Left lung (tissue), 10 donors: Measurements from ENCODE around the gene MEF2C. TPM values are rescaled to one million over a fixed set of nuclear protein-coding genes. Genes with fewer than 3 reads are reported as not detected.

Experiments used
- ATAC-seq: fragments of 200-7000 bp; cut with Tn5 transposase; one replicate; pipeline ENCODE4 v1.9.1; 2020; ENCODE audit warnings: moderate library complexity
- DNase-seq, 4 donors: peaks; one replicate each; pipeline ENCODE4 v3.0.0-alpha.2; 2013 to 2020
- H3K27ac ChIP-seq, 2 donors: fragments of 200-600 bp; sonication (generic) in 1 of 2; one replicate each; pipeline versions ENCODE4 v1.5.0 to v1.8.0; 2020 to 2021
- H3K27me3 ChIP-seq, 2 donors: fragments of 200-600 bp; sonication (generic) in 1 of 2; one replicate each; pipeline versions ENCODE4 v1.5.0 to v1.8.0; 2020 to 2021
- H3K36me3 ChIP-seq, 2 donors: fragments of 200-600 bp; sonication (generic) in 1 of 2; one replicate each; pipeline versions ENCODE4 v1.5.0 to v1.8.0; 2020 to 2021
- H3K4me1 ChIP-seq, 2 donors: fragments of 200-600 bp; one replicate each; pipeline ENCODE4 v1.8.0; 2021
- H3K4me3 ChIP-seq, 2 donors: fragments of 200-600 bp; sonication (generic) in 1 of 2; one replicate each; pipeline versions ENCODE4 v1.5.0 to v1.8.0; 2020 to 2021; ENCODE audit warnings: mild to moderate bottlenecking in 1 of 2
- H3K9me3 ChIP-seq, 2 donors: fragments of 200-600 bp; sonication (generic) in 1 of 2; one replicate each; pipeline versions ENCODE4 v1.5.0 to v1.8.0; 2020 to 2021
- CTCF ChIP-seq, 2 donors: fragments of 200-600 bp; sonication (generic) in 1 of 2; IDR thresholded peaks; one replicate each; pipeline versions ENCODE4 v1.5.0 to v1.8.0; 2021; ENCODE audit warnings: antibody characterized with exemption in 2 of 2
- intact Hi-C, 2 donors: fragments of 100-400 bp; cut with DNase I; formaldehyde crosslinking; loops; one replicate each; pipeline versions ENCODE4 v1.11.2 to v1.14.2; 2022
- polyA plus RNA-seq, 6 donors: library from polyadenylated mRNA; unstranded; fragments of 120-200 nt; gene quantifications; one replicate each; pipeline ENCODE4 v1.2.1, GENCODE V29; 2013; ENCODE audit not compliant: insufficient read length in 6 of 6
- total RNA-seq, 2 donors: library from RNA; stranded (reverse); fragmentation: NEBNext Ultra II Directional; extraction: Animal tissue kit (Norgen Biotek cat#: 25700); gene quantifications; one replicate each; pipeline ENCODE4 v1.2.1, GENCODE V29; 2021
- donor health status: DM: no; HTN: yes; CAD: no.
- donor health status: DM: no; HTN: no; CAD: no.

MEF2C gene
- total and polyA plus RNA-seq, 8 donors = 45.7 to 97.3 (median 81.5) TPM

DNA sequence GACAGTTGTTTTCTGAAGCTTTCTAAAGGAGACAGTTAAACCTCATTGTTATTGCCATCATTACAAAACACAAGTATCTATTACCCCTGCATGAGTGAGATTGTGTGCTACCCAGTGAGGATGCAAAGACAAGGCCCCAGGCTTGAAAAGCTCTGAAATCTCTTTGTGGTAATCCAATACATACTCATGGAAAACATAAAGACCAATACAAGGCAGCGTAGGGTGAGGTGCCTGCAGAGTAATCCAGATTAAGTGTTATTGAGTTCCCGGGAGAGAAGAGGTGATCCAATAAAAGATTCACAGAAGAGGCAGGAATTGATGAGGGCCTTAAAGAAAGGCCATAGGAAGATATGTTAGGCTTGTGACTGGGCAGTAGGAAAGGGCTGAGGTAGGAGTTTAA, 150.1 kb downstream of the MEF2C start:
- Histone ChIP-seq H3K27me3 (no peaks in the 10 kb centered on the region), H3K36me3 (no peaks in the 10 kb centered on the region), H3K4me3 (no peak overlapping the region), H3K9me3 (no peaks in the 10 kb centered on the region), H3K4me1 (peaks cover 0 to 29% of the 10 kb centered on the region in 2 donors), H3K27ac (peak overlapping the region in 1 of 2 donors; percentile 41)
- intact Hi-C loops = loop anchor here in 1 of 2 donors (10.0 kb wide), 1 partner anchor 152 kb away; the partner anchor contains the start of gene MEF2C
- ATAC-seq = no peak
- no peak for TF ChIP-seq CTCF (IDR thresholded peaks at IDR 0.05)
- DNase-seq = no peak

- Histone ChIP-seq H3K9me3 (no peaks in the 10 kb centered on the region), H3K27ac (peak overlapping the region; percentile 34 to 41), H3K4me1 (peaks cover 0 to 29% of the 10 kb centered on the region in 2 donors), H3K4me3 (no peak overlapping the region), H3K36me3 (no peaks in the 10 kb centered on the region), H3K27me3 (no peaks in the 10 kb centered on the region)
- no peak for TF ChIP-seq CTCF (IDR thresholded peaks at IDR 0.05)
- peak; percentile 52 for ATAC-seq
- peak in 2 of 4 donors; percentile 39 to 49 for DNase-seq
- intact Hi-C loops = loop anchor here in 1 of 2 donors (10.0 kb wide), 1 partner anchor 153 kb away; the partner anchor contains the start of gene MEF2C
Measured at GRCh38 chr5:88732181-88732633, 150.8 kb downstream of the MEF2C start.

DNA sequence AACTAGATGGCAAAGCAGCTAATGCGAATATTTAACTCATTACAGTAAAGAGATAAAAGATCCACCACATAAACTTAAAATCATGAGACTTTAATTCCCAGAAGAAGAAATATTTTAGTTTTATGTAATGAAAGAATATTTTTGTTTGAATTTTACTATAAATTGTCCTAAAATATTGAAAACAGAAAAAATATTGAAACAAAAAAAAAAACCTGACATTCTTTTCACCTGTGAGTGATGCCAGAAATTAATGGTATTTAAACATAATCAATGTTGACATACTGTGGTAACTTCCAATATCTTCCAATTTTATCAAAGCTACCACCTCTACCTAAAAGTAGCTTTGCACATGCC, 153.2 kb downstream of the MEF2C start:
- Histone ChIP-seq H3K4me3 (no peak overlapping the region), H3K9me3 (no peaks in the 10 kb centered on the region), H3K4me1 (peaks cover 0 to 29% of the 10 kb centered on the region in 2 donors), H3K27me3 (no peaks in the 10 kb centered on the region), H3K27ac (peak overlapping the region in 1 of 2 donors; percentile 2), H3K36me3 (no peaks in the 10 kb centered on the region)
- no peak for TF ChIP-seq CTCF (IDR thresholded peaks at IDR 0.05)
- intact Hi-C loops = loop anchor here in 1 of 2 donors (10.0 kb wide), 2 partner anchors 155 to 1535 kb away; partner anchors contain the start of gene MEF2C
- ATAC-seq (no peak), DNase-seq (no peak)

DNA sequence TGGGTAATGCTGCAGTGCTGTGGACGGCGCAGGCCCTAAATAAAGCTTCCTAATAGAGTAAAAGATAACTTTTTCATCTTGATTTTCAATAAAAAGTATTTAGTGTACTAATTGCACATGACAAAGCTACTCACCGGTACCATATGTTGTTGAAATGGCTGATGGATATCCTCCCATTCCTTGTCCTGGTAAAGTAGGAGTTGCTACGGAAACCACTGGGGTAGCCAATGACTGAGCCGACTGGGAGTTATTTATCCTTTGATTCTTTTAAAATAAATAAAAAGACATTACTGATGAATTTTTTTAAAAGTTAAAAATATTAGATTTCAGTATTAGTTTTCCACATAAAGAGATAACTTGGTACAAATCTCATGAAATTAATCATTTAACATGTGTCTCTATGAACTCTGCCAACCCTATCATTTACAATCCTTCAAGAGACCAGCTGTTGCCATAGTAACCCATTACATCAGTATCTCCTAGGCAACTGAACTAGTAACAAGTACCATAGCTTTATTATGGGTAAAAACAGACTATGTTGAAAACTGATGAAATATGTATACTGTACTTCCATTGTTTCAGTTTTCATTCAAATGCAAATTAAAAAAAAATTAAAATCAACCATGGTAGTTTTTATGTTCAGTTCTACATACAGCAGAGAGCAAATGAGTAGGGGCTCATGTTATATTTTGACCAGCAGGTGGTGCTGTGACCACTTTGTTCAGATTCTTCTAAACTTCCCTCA, 153.7 kb downstream of the MEF2C start:
- peak in 3 of 4 donors; percentile 50 to 85 (median 78) for DNase-seq
- Histone ChIP-seq H3K4me1 (peaks cover 0 to 25% of the 10 kb centered on the region in 2 donors), H3K36me3 (no peaks in the 10 kb centered on the region), H3K27ac (no peak overlapping the region), H3K9me3 (no peaks in the 10 kb centered on the region), H3K4me3 (no peak overlapping the region), H3K27me3 (no peaks in the 10 kb centered on the region)
- peak; percentile 83 to 84 for TF ChIP-seq CTCF (IDR thresholded peaks at IDR 0.05)
- ATAC-seq = peak; percentile 93
- intact Hi-C loops = loop anchor here in 1 of 2 donors (10.0 kb wide), 1 partner anchor 1536 kb away; no protein-coding TSS in a partner anchor

DNA sequence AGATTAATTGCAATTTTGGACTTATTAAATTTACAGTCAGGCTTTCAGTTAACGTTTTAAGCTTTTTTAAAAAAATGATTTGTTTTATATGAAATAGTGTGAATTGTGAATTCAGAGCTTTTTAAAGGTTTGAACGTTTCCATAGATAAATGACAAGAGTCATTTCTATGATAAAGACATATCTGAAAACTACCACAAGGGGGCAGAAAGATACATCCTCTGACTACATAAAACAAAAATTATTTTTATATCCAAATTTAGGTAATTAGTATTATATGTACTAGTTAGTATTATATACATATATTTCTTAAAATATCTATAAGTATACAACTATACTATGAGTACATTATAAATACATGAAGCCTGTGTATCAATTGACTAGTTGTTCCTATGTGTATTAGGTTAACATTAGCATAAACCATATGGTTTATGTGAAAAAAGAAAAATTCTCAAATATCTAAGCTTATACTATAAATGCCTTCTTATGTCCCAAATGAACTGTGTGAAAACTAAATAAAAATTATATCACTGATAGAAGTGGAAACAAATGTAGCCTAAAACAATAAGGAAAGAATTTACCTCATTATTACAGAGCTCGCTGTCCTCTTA, 155.2 kb downstream of the MEF2C start:
- Histone ChIP-seq H3K9me3 (no peaks in the 10 kb centered on the region), H3K4me3 (no peak overlapping the region), H3K36me3 (peaks cover 0 to 6% of the 10 kb centered on the region in 2 donors), H3K4me1 (peaks cover 0 to 16% of the 10 kb centered on the region in 2 donors), H3K27ac (no peak overlapping the region), H3K27me3 (no peaks in the 10 kb centered on the region)
- DNase-seq (no peak), ATAC-seq (no peak)
- TF ChIP-seq CTCF (IDR thresholded peaks at IDR 0.05) = peak; percentile 49 to 54
- intact Hi-C loops = loop anchor here in 1 of 2 donors (10.0 kb wide), 1 partner anchor 1537 kb away; no protein-coding TSS in a partner anchor
